ENCODE data around the gene NOX3.

The NOX3 gene

DNA sequence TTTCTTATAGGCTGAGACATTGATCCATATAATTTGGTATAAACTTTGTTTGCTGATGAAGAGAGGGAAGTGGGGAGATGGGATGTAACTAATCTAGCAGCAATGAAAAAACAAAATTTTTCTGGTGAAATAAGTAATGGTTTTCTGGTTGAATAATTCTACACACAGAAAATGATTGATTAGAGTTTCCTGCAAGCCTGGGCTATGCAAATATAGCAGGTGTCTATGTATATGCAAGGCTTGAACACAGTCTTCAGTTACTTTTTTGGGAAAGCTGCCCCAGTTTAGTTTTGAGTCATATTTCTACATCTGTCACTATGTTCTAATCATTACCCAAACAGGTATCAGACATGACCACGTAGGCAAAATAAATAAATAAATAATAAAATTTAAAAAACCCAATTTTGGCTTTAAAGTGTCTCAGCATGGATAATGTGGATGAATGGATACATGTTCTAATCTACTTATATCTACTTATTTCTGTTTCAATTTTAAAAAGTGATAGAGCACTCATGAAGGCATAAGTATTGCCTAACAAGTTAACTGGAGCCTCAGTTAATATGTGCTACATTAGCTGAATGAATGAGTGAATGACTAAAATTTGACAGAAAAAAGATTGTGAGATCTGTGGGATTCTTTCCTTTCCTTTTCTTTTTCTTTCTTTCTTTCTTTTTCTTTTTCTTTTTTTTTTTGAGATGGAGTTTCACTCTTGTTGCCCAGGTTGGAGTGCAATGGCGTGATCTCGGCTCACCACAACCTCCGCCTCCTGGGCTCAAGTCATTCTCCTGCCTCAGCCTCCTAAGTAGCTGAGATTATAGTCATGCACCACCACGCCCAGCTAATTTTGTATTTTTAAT lies 104.1 kb downstream of the NOX3 start:
- Histone ChIP-seq H3K27ac (ENCODE audit: low read length) (no peak overlapping the region), H3K9me3 (ENCODE audit: control insufficient read depth, insufficient read depth, low read length) (no peaks in the 10 kb centered on the region)

DNA sequence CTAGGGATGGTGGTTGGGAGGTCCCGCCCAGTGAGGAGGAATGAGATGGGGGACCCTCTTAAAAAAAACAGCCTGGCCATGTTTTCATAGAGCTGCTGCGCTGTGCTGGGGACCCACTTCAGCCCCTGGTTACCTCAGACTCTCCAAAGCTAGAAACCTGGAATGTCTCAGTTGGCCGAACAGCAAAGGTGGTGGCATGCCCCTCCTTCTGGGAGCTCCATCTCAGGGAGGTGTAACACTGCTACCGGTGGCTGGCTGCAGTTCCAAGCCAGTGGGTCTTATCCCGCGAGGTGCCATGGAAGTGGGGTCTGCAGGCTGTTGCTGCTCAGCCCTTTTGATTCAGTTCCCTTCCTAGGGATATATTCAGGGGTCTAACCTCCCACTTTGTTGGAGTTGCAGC lies 105.7 kb downstream of the NOX3 start:
- DNase-seq (ENCODE audit: low read depth, low spot score), result no peak
- H3K27me3 ChIP-seq (ENCODE audit: control insufficient read depth, insufficient read depth, low read length), result no peaks in the 10 kb centered on the region
- no peaks in the 10 kb centered on the region for H3K36me3 ChIP-seq (ENCODE audit: control insufficient read depth, insufficient read depth, low read length)
- no peak overlapping the region for H3K27ac ChIP-seq (ENCODE audit: low read length)
- no CpG with 5 or more reads among the region's 6 CpGs for WGBS (ENCODE audit: insufficient coverage, insufficient read length)
- no peaks in the 10 kb centered on the region for H3K9me3 ChIP-seq (ENCODE audit: control insufficient read depth, insufficient read depth, low read length)
- H3K4me1 ChIP-seq (ENCODE audit: control insufficient read depth, insufficient read depth, low read length), result no peaks in the 10 kb centered on the region
- H3K4me3 ChIP-seq (ENCODE audit: low read length), result no peak overlapping the region

More for the DNA sequence above, 104.1 kb downstream of the NOX3 start:
- DNase-seq (ENCODE audit: low read depth, low spot score), result no peak
- Histone ChIP-seq H3K36me3 (ENCODE audit: control insufficient read depth, insufficient read depth, low read length) (no peaks in the 10 kb centered on the region), H3K27me3 (ENCODE audit: control insufficient read depth, insufficient read depth, low read length) (no peaks in the 10 kb centered on the region), H3K4me3 (ENCODE audit: low read length) (no peak overlapping the region), H3K4me1 (ENCODE audit: control insufficient read depth, insufficient read depth, low read length) (no peaks in the 10 kb centered on the region)
- WGBS (ENCODE audit: insufficient coverage, insufficient read length), result no CpG with 5 or more reads among the region's 5 CpGs

DNA sequence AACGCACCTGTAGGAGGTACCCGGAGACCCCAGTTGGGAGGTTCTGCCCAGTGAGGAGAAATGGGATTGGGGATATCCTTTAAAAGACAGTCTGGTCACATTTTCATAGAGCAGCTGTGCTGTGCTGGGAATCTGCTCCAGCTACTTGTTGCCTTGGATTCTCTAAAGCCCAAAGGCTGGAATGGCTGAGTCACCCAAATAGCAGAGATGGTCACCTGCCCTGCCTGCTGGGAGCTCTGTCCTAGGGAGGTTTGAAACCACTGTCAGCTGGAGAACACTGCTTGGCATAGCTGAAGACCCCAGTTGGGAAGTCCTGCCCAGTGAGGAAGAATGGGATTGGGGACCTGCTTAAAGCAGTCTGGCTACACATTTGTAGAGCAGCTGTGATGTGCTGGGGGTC lies 106.5 kb downstream of the NOX3 start:
- no CpG with 5 or more reads among the region's 2 CpGs for WGBS (ENCODE audit: insufficient coverage, insufficient read length)
- Histone ChIP-seq H3K36me3 (ENCODE audit: control insufficient read depth, insufficient read depth, low read length) (no peaks in the 10 kb centered on the region), H3K27ac (ENCODE audit: low read length) (no peak overlapping the region), H3K9me3 (ENCODE audit: control insufficient read depth, insufficient read depth, low read length) (no peaks in the 10 kb centered on the region), H3K4me1 (ENCODE audit: control insufficient read depth, insufficient read depth, low read length) (no peaks in the 10 kb centered on the region), H3K4me3 (ENCODE audit: low read length) (no peak overlapping the region), H3K27me3 (ENCODE audit: control insufficient read depth, insufficient read depth, low read length) (no peaks in the 10 kb centered on the region)
- no peak for DNase-seq (ENCODE audit: low read depth, low spot score)

DNA sequence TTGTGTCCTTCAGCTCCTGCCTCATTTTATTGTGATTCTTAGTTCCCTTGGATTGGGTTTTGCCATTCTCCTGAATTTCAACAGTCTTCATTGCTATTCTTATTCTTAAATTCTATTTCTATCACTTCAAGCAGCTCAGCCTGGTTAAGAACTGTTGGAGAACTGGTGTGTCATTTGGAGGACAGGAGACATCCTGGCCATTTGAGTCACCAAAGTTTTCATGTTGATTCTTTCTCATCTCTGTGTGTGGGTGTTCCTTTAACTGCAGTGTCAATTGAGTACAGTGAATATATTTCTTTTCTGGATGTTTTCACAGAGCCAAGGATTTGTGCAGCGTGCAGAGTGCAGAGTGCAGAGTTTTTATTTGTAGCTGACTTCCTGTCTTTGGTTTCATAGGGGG lies 107.8 kb downstream of the NOX3 start:
- WGBS (ENCODE audit: insufficient coverage, insufficient read length), result no CpG with 5 or more reads among the region's 1 CpG
- no peak for DNase-seq (ENCODE audit: low read depth, low spot score)

DNA sequence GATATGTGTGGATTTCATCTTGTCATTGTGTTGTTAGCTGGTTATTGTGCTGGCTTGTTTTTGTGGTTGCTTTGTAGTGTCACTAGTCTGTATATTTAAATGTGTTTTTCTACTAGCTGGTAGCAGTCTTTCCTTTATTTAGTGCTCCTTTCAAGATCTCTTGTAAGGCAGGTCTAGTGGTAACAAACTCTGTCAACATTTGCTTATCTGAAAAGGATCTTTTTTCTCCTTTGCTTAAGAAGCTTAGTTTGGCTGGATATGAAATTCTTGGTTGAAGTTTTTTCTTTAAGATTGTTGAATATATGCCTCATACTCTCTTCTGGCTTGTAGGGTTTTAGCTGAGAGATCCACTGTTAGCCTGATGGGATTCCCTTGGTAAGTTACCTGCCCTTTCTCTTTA lies 108.7 kb downstream of the NOX3 start:
- H3K9me3 ChIP-seq (ENCODE audit: control insufficient read depth, insufficient read depth, low read length), result no peaks in the 10 kb centered on the region

More for the DNA sequence above, 107.8 kb downstream of the NOX3 start:
- Histone ChIP-seq H3K36me3 (ENCODE audit: control insufficient read depth, insufficient read depth, low read length) (no peaks in the 10 kb centered on the region), H3K27me3 (ENCODE audit: control insufficient read depth, insufficient read depth, low read length) (no peaks in the 10 kb centered on the region), H3K4me3 (ENCODE audit: low read length) (no peak overlapping the region), H3K27ac (ENCODE audit: low read length) (no peak overlapping the region), H3K9me3 (ENCODE audit: control insufficient read depth, insufficient read depth, low read length) (no peaks in the 10 kb centered on the region), H3K4me1 (ENCODE audit: control insufficient read depth, insufficient read depth, low read length) (no peaks in the 10 kb centered on the region)

More for the DNA sequence above, 108.7 kb downstream of the NOX3 start:
- H3K4me3 ChIP-seq (ENCODE audit: low read length), result no peak overlapping the region
- no peaks in the 10 kb centered on the region for H3K4me1 ChIP-seq (ENCODE audit: control insufficient read depth, insufficient read depth, low read length)
- DNase-seq (ENCODE audit: low read depth, low spot score), result no peak
- no peaks in the 10 kb centered on the region for H3K27me3 ChIP-seq (ENCODE audit: control insufficient read depth, insufficient read depth, low read length)
- H3K27ac ChIP-seq (ENCODE audit: low read length), result no peak overlapping the region
- no peaks in the 10 kb centered on the region for H3K36me3 ChIP-seq (ENCODE audit: control insufficient read depth, insufficient read depth, low read length)
